Kidney epithelial cell (primary cell): Measurements from ENCODE around the gene MPIG6B. TPM values are rescaled to one million over a fixed set of nuclear protein-coding genes. Genes with fewer than 3 reads are reported as not detected.

Experiments
- DNase-seq: peaks from one replicate; pipeline ENCODE4 v3.0.0-alpha.2; 2010; ENCODE audit warnings: low read depth
- H3K27me3 ChIP-seq: 2 replicates; pipeline ENCODE4 v1.6.0; 2011; ENCODE audit warnings: low read length; ENCODE audit not compliant: control insufficient read depth, insufficient read depth
- H3K36me3 ChIP-seq: 2 replicates; pipeline ENCODE4 v1.5.1; 2011; ENCODE audit warnings: low read length; ENCODE audit not compliant: control insufficient read depth, insufficient read depth
- H3K4me3 ChIP-seq: 2 replicates; pipeline ENCODE4 v1.5.1; 2011; ENCODE audit warnings: low read depth, mild to moderate bottlenecking, control low read depth, low read length
- total RNA-seq: library from RNA; depleted of rRNA; stranded (reverse); fragments of >200 nt; gene quantifications from 2 replicates; pipeline ENCODE4 v1.2.3, GENCODE V29; 2015
- TF ChIP-seq, protein P1 (sequence below): IDR thresholded peaks from 2 replicates; pipeline ENCODE4 v1.5.1; 2011; ENCODE audit warnings: mild to moderate bottlenecking, moderate library complexity, low read length, control low read depth, inconsistent platforms; ENCODE audit not compliant: insufficient read depth, poor library complexity, severe bottlenecking

Gene MPIG6B
- total RNA-seq, 1 donor from 2014 or later = 0.29 TPM

DNA sequence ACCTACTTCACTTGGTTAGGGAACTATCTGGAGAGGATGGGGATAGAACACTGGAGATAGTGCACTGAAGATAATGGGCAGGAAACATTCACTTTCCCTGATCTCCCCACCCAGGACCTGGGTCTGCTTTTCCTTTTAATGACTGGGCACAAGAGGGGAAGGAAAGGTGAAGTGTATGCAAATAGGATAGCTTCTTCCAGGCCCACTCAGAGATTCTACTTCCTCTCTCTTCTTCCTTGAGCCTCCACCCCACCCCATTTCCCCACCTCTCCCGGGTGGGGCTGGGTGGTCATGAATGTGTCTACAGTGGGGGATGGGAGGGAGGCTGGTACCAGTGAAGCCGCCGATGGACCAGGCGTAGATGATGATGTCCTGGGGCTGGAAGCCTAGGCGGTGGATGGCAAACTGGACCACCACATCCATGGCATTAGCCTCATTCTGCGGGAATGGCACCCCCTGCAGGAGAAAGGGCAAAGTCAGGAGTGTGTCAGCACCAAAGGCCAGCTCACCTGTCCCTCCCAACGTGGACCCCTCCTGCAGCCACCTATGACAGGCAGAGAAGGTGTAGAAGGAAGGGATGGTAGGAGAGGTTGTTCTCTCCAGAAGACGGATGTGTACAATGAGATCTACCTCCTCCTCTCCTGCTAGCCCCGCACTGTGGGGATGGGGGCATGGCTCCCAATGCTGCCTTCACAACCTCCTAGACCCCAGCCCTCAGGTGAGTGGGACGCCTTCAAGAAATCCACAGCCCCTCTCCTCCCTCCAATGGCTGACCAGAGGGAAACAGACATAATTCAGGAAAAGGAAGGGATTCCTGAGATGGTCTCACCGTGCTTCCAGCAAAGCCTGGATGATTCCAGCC is 33.7 kb upstream of the MPIG6B start:
- DNase-seq = no peak
- H3K4me3 ChIP-seq = no peak overlapping the region
- TF ChIP-seq, protein P1, sequence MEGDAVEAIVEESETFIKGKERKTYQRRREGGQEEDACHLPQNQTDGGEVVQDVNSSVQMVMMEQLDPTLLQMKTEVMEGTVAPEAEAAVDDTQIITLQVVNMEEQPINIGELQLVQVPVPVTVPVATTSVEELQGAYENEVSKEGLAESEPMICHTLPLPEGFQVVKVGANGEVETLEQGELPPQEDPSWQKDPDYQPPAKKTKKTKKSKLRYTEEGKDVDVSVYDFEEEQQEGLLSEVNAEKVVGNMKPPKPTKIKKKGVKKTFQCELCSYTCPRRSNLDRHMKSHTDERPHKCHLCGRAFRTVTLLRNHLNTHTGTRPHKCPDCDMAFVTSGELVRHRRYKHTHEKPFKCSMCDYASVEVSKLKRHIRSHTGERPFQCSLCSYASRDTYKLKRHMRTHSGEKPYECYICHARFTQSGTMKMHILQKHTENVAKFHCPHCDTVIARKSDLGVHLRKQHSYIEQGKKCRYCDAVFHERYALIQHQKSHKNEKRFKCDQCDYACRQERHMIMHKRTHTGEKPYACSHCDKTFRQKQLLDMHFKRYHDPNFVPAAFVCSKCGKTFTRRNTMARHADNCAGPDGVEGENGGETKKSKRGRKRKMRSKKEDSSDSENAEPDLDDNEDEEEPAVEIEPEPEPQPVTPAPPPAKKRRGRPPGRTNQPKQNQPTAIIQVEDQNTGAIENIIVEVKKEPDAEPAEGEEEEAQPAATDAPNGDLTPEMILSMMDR = peak; percentile 46
- no peaks in the 10 kb centered on the region for H3K27me3 ChIP-seq
- no peaks in the 10 kb centered on the region for H3K36me3 ChIP-seq

DNA sequence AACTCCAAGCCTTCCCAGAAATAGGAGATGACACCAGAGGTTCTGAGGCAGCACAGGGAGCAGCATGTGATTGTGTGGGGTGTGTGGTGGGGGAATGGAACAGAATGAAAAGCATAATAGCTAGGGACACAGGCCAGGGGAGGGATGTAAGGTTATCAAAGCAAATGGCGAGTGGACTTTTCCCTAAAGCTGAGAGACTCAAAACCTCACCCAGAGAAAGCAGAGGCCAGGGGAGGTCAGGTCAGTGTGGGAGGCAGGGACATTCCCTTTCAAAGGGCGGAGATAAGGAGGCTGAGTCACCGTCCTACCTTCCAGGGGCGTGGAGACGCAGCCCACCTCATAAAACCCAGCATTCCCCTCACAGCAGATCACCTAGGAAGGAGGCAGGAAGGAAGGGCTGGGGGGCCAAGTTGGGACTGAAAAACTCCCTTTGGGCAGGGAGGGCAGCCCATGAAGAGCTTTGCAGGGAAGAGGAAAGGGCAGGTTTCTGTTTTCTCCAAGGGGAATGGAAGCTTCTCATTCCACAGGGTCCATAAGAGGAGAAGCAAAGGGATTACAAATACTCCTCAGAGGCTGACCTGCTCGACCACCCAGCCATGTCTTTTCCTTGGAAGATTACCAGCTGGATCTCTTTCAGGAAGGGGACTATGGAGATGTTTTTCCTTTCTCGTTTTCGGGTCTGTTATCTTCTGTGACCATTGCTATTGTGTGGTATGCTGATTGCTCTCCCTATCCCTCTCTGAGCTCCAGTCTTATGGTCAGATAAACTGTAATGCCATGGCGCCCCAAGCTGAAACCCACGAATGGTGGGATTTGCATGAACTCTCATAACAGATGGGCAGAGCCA is 32.7 kb upstream of the MPIG6B start:
- Histone ChIP-seq H3K27me3 (no peaks in the 10 kb centered on the region), H3K36me3 (no peaks in the 10 kb centered on the region), H3K4me3 (no peak overlapping the region)
- DNase-seq = no peak
- TF ChIP-seq, protein P1 = no peak

DNA sequence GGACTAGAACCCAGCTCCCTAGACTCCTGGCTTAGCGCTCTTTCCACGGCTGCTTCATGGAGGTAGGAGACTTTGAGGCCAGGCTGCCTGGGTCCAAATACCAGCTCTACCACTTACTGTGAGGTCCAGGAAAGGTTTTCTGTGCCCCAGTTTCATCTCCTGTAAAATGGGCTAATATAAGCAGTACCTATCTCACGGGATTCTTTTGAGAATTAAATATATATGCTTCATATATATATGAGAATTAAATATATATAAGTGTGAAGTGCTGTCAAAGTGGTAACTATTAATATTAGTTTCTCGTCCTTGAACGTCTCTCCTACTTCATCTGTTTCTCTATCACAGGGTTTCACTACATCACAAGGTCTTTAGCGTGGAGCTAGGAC is 32.1 kb upstream of the MPIG6B start:
- Histone ChIP-seq H3K27me3 (no peaks in the 10 kb centered on the region), H3K36me3 (no peaks in the 10 kb centered on the region), H3K4me3 (no peak overlapping the region)
- no peak for DNase-seq
- TF ChIP-seq, protein P1 = no peak

DNA sequence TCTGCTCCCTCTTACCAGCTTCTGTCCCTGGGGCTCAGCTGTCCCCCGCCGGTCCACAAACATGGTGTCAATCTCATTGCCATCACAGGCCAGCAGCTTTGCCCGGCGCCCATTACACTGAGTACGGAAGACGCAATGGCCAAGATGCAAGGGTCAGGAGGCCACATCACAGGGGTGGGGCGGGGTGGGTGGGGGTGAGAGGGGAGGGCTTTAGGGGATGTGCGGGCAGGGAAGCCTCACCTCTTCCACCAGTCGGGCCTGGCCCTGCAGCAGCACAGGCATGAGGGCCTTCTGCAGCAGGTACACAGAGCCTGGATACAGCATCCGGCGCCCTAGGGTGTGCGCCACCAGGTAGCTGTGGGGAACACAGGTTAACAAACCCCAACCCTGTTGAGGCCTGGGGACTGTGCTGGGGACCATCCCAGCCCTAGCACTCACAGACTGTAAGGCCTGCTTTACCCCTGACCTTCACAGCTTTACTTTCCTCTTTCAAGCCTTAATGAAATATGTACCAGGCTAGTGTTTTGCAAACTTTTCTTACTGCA is 31.5 kb upstream of the MPIG6B start:
- H3K36me3 ChIP-seq = no peaks in the 10 kb centered on the region
- no peak for DNase-seq
- H3K4me3 ChIP-seq = no peak overlapping the region
- TF ChIP-seq, protein P1 = no peak
- no peaks in the 10 kb centered on the region for H3K27me3 ChIP-seq

DNA sequence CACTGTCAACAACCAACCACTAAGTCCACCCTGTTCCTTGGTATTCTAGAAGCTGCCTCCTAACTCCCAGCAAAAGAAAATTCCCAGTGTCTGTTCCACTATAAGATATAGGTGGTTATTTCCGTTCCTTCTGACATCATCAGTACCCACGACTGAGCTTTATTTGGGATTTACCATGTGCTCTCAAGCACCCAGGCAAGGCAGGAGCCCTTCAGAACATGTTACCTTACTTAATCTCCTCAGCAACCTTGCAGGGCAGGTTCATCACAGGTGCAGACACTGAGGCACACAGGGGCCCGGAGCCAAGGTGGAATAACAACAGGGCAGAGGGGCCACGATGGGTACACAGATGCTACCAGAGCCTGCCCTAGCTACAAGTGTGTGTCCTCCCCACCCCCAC is 30.8 kb upstream of the MPIG6B start:
- no peak for DNase-seq
- Histone ChIP-seq H3K27me3 (no peaks in the 10 kb centered on the region), H3K4me3 (no peak overlapping the region), H3K36me3 (no peaks in the 10 kb centered on the region)
- TF ChIP-seq, protein P1 = no peak
